ENCODE measurements around the gene KLK14.

- TF ChIP-seq CTCF (IDR thresholded peaks at IDR 0.05) = no peak
- TF ChIP-seq POLR2A (IDR thresholded peaks at IDR 0.05) = no peak
- TF ChIP-seq POLR2AphosphoS5 (IDR thresholded peaks at IDR 0.05) = no peak
- TF ChIP-seq EP300 (IDR thresholded peaks at IDR 0.05; ENCODE audit: low read depth) = no peak
These were observed 6.0 kb downstream of the KLK14 start for GRCh38 chr19:51076631-51077213.
